Measurements from ENCODE around the gene STUM.

DNA sequence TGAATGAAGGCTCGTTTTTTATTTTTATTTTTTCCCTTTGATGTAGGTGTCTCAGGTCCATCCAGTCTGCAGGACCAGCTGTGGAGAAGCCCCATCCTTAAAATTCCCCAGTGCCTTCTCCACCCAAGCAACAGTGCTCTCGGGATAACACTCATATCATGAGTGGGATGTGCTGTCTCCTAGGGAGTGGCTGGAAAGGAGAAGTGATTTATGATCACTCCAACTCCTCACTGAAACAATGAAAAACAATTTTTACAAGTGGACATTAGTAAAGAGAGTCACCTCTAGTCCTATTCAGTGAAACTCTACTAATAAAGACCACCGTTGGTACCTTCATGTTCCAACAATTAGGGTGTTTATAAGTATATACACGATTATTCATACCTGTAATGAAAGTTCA, 3.5 kb downstream of the STUM start:
- TF ChIP-seq, protein P1, sequence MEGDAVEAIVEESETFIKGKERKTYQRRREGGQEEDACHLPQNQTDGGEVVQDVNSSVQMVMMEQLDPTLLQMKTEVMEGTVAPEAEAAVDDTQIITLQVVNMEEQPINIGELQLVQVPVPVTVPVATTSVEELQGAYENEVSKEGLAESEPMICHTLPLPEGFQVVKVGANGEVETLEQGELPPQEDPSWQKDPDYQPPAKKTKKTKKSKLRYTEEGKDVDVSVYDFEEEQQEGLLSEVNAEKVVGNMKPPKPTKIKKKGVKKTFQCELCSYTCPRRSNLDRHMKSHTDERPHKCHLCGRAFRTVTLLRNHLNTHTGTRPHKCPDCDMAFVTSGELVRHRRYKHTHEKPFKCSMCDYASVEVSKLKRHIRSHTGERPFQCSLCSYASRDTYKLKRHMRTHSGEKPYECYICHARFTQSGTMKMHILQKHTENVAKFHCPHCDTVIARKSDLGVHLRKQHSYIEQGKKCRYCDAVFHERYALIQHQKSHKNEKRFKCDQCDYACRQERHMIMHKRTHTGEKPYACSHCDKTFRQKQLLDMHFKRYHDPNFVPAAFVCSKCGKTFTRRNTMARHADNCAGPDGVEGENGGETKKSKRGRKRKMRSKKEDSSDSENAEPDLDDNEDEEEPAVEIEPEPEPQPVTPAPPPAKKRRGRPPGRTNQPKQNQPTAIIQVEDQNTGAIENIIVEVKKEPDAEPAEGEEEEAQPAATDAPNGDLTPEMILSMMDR (IDR thresholded peaks at IDR 0.05; ENCODE audit: borderline replicate concordance, extremely low read depth, low read length, poor library complexity, severe bottlenecking) = no peak
- TF ChIP-seq EZH2 (IDR thresholded peaks at IDR 0.05; ENCODE audit: borderline replicate concordance, low read depth, low read length, severe bottlenecking) = no peak

Data from DND-41 (cell line).